GM12891 (cell line): Measurements from ENCODE around the gene MET.

Experiments used
- POLR2A ChIP-seq: IDR thresholded peaks from 2 replicates; pipeline ENCODE4 v1.6.1; 2011; ENCODE audit warnings: low read depth, low read length, control low read depth
- TAF1 ChIP-seq: IDR thresholded peaks from 2 replicates; pipeline ENCODE4 v1.6.1; 2011; ENCODE audit warnings: low read depth, low read length, control low read depth

- TF ChIP-seq POLR2A (no peak), TAF1 (no peak)
Observed at GRCh38 chr7:116740755-116741462, 68.9 kb downstream of the MET start.
